HG03354 (cell line): ENCODE data around the gene PCP4L1.
"Not testable (repeated sequence)": the region's sequence is repeated elsewhere in the genome, so short reads cannot be mapped to it uniquely, and the experiment has no call there.

Experiments
- ATAC-seq: cut with Tn5 transposase; IDR thresholded peaks from one replicate; pipeline ENCODE4 v1.9.1; 2021; ENCODE audit warnings: mild to moderate bottlenecking; ENCODE audit not compliant: unreplicated experiment, poor library complexity, severe bottlenecking

Gene PCP4L1

GRCh38 chr1:161307892-161308638 is 49.5 kb downstream of the PCP4L1 start:
- ATAC-seq, result no peak

GRCh38 chr1:161309868-161310267 is 51.3 kb downstream of the PCP4L1 start, which contains the start of gene MPZ:
Gene MPZ (minus strand): TSS chr1:161309968. CDS start chr1:161309905, 63 bp downstream.
- no peak for ATAC-seq

GRCh38 chr1:161311595-161312181 is 53.1 kb downstream of the PCP4L1 start:
- ATAC-seq, result no peak

GRCh38 chr1:161313554-161314200 is 55.1 kb downstream of the PCP4L1 start:
- ATAC-seq, result peak; percentile 19

GRCh38 chr1:161314201-161314981 is 55.8 kb downstream of the PCP4L1 start, which contains the start of gene SDHC:
Gene SDHC (plus strand): TSS chr1:161314381. CDS start chr1:161314406, 25 bp downstream.
- ATAC-seq, result peak; percentile 98

- not testable (repeated sequence) for ATAC-seq
Measured at GRCh38 chr1:161315841-161316674, 57.5 kb downstream of the PCP4L1 start.

- ATAC-seq, result no peak
Measured at GRCh38 chr1:161324020-161324419, 65.5 kb downstream of the PCP4L1 start.

GRCh38 chr1:161330346-161330745 is 71.8 kb downstream of the PCP4L1 start:
- no peak for ATAC-seq

GRCh38 chr1:161333166-161333565 is 74.6 kb downstream of the PCP4L1 start:
- ATAC-seq, result no peak
